H1 (cell line): Measurements from ENCODE around the gene AQP6. TPM values are rescaled to one million over a fixed set of nuclear protein-coding genes. Genes with fewer than 3 reads are reported as not detected.

ENCODE experiments used
- CTCF ChIA-PET: fragments of 300-600 bp; sonication (Branson Sonifier 250); formaldehyde crosslinking; loops from one replicate; lab custom pipeline; 2021; ENCODE audit not compliant: partially characterized antibody; lab: Charles Lee
- POLR2A ChIA-PET: fragments of 300-600 bp; sonication (Branson Sonifier 250); formaldehyde crosslinking; loops from one replicate; lab custom pipeline; 2021; ENCODE audit warnings: inconsistent platforms; ENCODE audit not compliant: partially characterized antibody; lab: Charles Lee
- DNase-seq, 2 experiments: peaks; one replicate each; pipeline versions ENCODE4 v3.0.0 to v3.0.0-alpha.2; 2010 to 2022; ENCODE audit warnings: low spot score in 2 of 2, low read depth in 1 of 2, mixed read lengths in 1 of 2
- FAIRE-seq: peaks from 2 replicates; lab custom pipeline; 2011; peaks lifted over from hg19 to GRCh38; lab: Jason Lieb, UNC
- H2AFZ ChIP-seq: 2 replicates; pipeline ENCODE4 v1.8.1; 2012; ENCODE audit warnings: low read length, inconsistent platforms
- H2AK5ac ChIP-seq: 2 replicates; pipeline ENCODE4 v1.6.1; 2013; ENCODE audit warnings: low read depth, low read length
- H2BK120ac ChIP-seq: replicated peaks from 2 replicates; pipeline ENCODE3; 2013; ENCODE audit warnings: low read depth, low read length, inconsistent platforms
- H2BK12ac ChIP-seq: 2 replicates; pipeline ENCODE4 v1.6.1; 2013; ENCODE audit warnings: low read depth, low read length
- H2BK15ac ChIP-seq: 2 replicates; pipeline ENCODE4 v1.6.1; 2013; ENCODE audit warnings: low read length
- H2BK20ac ChIP-seq: 2 replicates; pipeline ENCODE4 v1.6.1; 2013; ENCODE audit warnings: low read length
- H2BK5ac ChIP-seq: 2 replicates; pipeline ENCODE4 v1.6.1; 2013; ENCODE audit warnings: low read depth, low read length
- H3K14ac ChIP-seq: 2 replicates; pipeline ENCODE4 v1.6.1; 2013; ENCODE audit warnings: inconsistent platforms; ENCODE audit not compliant: insufficient read length
- H3K18ac ChIP-seq: 2 replicates; pipeline ENCODE4 v1.6.1; 2013; ENCODE audit warnings: low read length; ENCODE audit errors: extremely low read depth
- H3K23ac ChIP-seq: 2 replicates; pipeline ENCODE4 v1.6.1; 2013; ENCODE audit warnings: inconsistent platforms; ENCODE audit not compliant: insufficient read length
- H3K23me2 ChIP-seq: 2 replicates; pipeline ENCODE4 v1.6.1; 2013; ENCODE audit warnings: low read depth, low read length
- H3K27ac ChIP-seq: 2 replicates; pipeline ENCODE4 v1.6.1; 2011; ENCODE audit warnings: low read depth, low read length, inconsistent platforms
- H3K27me3 ChIP-seq, 4 experiments: replicated peaks in 1 of 4; 1 replicate in 1 of 4; 2 replicates in 3 of 4; pipeline versions ENCODE4 v1.6.1 to v1.8.1; 2011 to 2013; ENCODE audit warnings: low read length in 3 of 4, mild to moderate bottlenecking in 3 of 4, inconsistent platforms in 2 of 4, mixed read lengths in 2 of 4, moderate library complexity in 1 of 4; ENCODE audit not compliant: control insufficient read depth in 3 of 4, insufficient read depth in 3 of 4; ENCODE audit errors: extremely low read depth in 1 of 4
- H3K36me3 ChIP-seq, 4 experiments: 2 replicates each; pipeline versions ENCODE4 v1.6.1 to v1.8.1; 2011 to 2013; ENCODE audit warnings: mild to moderate bottlenecking in 4 of 4, low read length in 3 of 4, moderate library complexity in 2 of 4, control low read depth in 1 of 4, inconsistent platforms in 1 of 4; ENCODE audit not compliant: insufficient read depth in 4 of 4, control insufficient read depth in 2 of 4
- H3K4ac ChIP-seq: replicated peaks from 2 replicates; pipeline ENCODE3; 2013; ENCODE audit warnings: low read length, low read depth, mixed read lengths, inconsistent platforms; ENCODE audit not compliant: insufficient read length
- H3K4me1 ChIP-seq, 4 experiments: replicated peaks in 1 of 4; 1 replicate in 1 of 4; 2 replicates in 3 of 4; pipeline versions ENCODE4 v1.6.1 to v1.8.1; 2011 to 2013; ENCODE audit warnings: low read length in 3 of 4, inconsistent platforms in 2 of 4, mixed read lengths in 1 of 4; ENCODE audit not compliant: insufficient read depth in 4 of 4, control insufficient read depth in 3 of 4
- H3K4me2 ChIP-seq, 2 experiments: 2 replicates each; pipeline versions ENCODE4 v1.6.1 to v1.8.1; 2011 to 2013; ENCODE audit warnings: low read depth in 2 of 2, low read length in 2 of 2, control low read depth in 1 of 2, inconsistent platforms in 1 of 2, mild to moderate bottlenecking in 1 of 2; ENCODE audit not compliant: insufficient read depth in 1 of 2
- H3K4me3 ChIP-seq, 4 experiments: fragments of 200-600, 300-600 bp in 1 of 4; sonication (generic), shearing (Covaris generic), sonication (Bioruptor Twin) in 1 of 4; 2 replicates each; pipeline versions ENCODE4 v1.5.1 to v1.8.1; 2011 to 2016; ENCODE audit warnings: low read length in 4 of 4, low read depth in 3 of 4, control low read depth in 2 of 4, inconsistent platforms in 2 of 4, mild to moderate bottlenecking in 2 of 4, mixed read lengths in 1 of 4, moderate library complexity in 1 of 4; ENCODE audit not compliant: insufficient read depth in 2 of 4; ENCODE audit errors: extremely low read depth in 1 of 4
- H3K56ac ChIP-seq: replicated peaks from 2 replicates; pipeline ENCODE3; 2013; ENCODE audit warnings: low read depth, mild to moderate bottlenecking, mixed read lengths, low read length, inconsistent platforms; ENCODE audit not compliant: insufficient read length
- H3K79me1 ChIP-seq: 2 replicates; pipeline ENCODE4 v1.6.1; 2013; ENCODE audit warnings: low read depth, low read length, control low read depth
- H3K79me2 ChIP-seq, 2 experiments: 2 replicates each; pipeline versions ENCODE4 v1.6.1 to v1.8.1; 2012 to 2013; ENCODE audit warnings: low read length in 2 of 2, mild to moderate bottlenecking in 2 of 2, inconsistent platforms in 1 of 2; ENCODE audit not compliant: insufficient read depth in 2 of 2, control insufficient read depth in 1 of 2
- H3K9ac ChIP-seq, 4 experiments: replicated peaks in 1 of 4; 1 replicate in 1 of 4; 2 replicates in 3 of 4; pipeline versions ENCODE4 v1.6.1 to v1.8.1; 2011 to 2013; ENCODE audit warnings: low read depth in 3 of 4, low read length in 3 of 4, control low read depth in 2 of 4, mild to moderate bottlenecking in 2 of 4, moderate library complexity in 2 of 4, inconsistent platforms in 1 of 4; ENCODE audit errors: extremely low read depth in 1 of 4
- H3K9me3 ChIP-seq, 2 experiments: 2 replicates each; pipeline versions ENCODE4 v1.6.1 to v1.8.1; 2012 to 2013; ENCODE audit warnings: mild to moderate bottlenecking in 2 of 2, moderate library complexity in 2 of 2, control low read depth in 1 of 2, inconsistent platforms in 1 of 2, low read depth in 1 of 2, low read length in 1 of 2, mixed read lengths in 1 of 2; ENCODE audit not compliant: insufficient read depth in 2 of 2
- H4K20me1 ChIP-seq, 2 experiments: replicated peaks in 1 of 2; 2 replicates each; pipeline versions ENCODE3 to v1.8.1; 2011 to 2013; ENCODE audit warnings: inconsistent platforms in 2 of 2, low read length in 2 of 2, mild to moderate bottlenecking in 1 of 2; ENCODE audit not compliant: insufficient read depth in 2 of 2, control insufficient read depth in 1 of 2
- H4K5ac ChIP-seq: 2 replicates; pipeline ENCODE4 v1.6.1; 2013; ENCODE audit warnings: low read length, low read depth, mixed read lengths, inconsistent platforms; ENCODE audit not compliant: insufficient read length
- H4K8ac ChIP-seq: 2 replicates; pipeline ENCODE4 v1.8.0; 2013; ENCODE audit warnings: mild to moderate bottlenecking, moderate library complexity, low read length, inconsistent platforms; ENCODE audit not compliant: insufficient read depth; ENCODE audit errors: extremely low read depth
- H4K91ac ChIP-seq: replicated peaks from 2 replicates; pipeline ENCODE3; 2013; ENCODE audit warnings: low read length, mixed read lengths, inconsistent platforms; ENCODE audit not compliant: insufficient read length
- ASH2L ChIP-seq: fragments of 200-600, 300-600 bp; sonication (generic); IDR thresholded peaks from one replicate; pipeline ENCODE4 v1.7.1; 2017; ENCODE audit warnings: low read length
- BACH1 ChIP-seq: IDR thresholded peaks from 2 replicates; pipeline ENCODE4 v1.6.1; 2012; ENCODE audit warnings: low read length, improper control_type of control experiment
- CTBP2 ChIP-seq: IDR thresholded peaks from 2 replicates; pipeline ENCODE4 v1.7.0; 2011; ENCODE audit warnings: borderline replicate concordance, mild to moderate bottlenecking, moderate library complexity, mixed read lengths, low read length; ENCODE audit not compliant: insufficient read depth, insufficient read length
- EP300 ChIP-seq, 2 experiments: IDR thresholded peaks; 1 replicate in 1 of 2; 2 replicates in 1 of 2; pipeline ENCODE4 v1.6.1; 2011 to 2012; ENCODE audit warnings: low read depth in 2 of 2, low read length in 2 of 2, mild to moderate bottlenecking in 2 of 2, borderline replicate concordance in 1 of 2, inconsistent platforms in 1 of 2, moderate library complexity in 1 of 2
- FOSL1 ChIP-seq: IDR thresholded peaks from 2 replicates; pipeline ENCODE4 v1.6.1; 2011; ENCODE audit warnings: mild to moderate bottlenecking, low read depth, low read length, moderate library complexity; ENCODE audit not compliant: insufficient read depth
- GABPA ChIP-seq: IDR thresholded peaks from 2 replicates; pipeline ENCODE4 v1.6.1; 2011; ENCODE audit warnings: mild to moderate bottlenecking, low read length, moderate library complexity, borderline replicate concordance; ENCODE audit not compliant: insufficient read depth
- KDM5A ChIP-seq: fragments of 200-600 bp; IDR thresholded peaks from 2 replicates; pipeline ENCODE4 v1.7.1; 2012; ENCODE audit warnings: mild to moderate bottlenecking, low read length, inconsistent platforms, mixed read lengths
- MAX ChIP-seq: IDR thresholded peaks from 2 replicates; pipeline ENCODE4 v1.6.1; 2012; ENCODE audit warnings: inconsistent platforms
- POLR2A ChIP-seq, 2 experiments: IDR thresholded peaks; 1 replicate in 1 of 2; 2 replicates in 1 of 2; pipeline ENCODE4 v1.6.1; 2011; ENCODE audit warnings: low read depth in 2 of 2, low read length in 2 of 2, mild to moderate bottlenecking in 2 of 2; ENCODE audit errors: control extremely low read depth in 1 of 2
- RXRA ChIP-seq: IDR thresholded peaks from 2 replicates; pipeline ENCODE4 v1.6.1; 2011; ENCODE audit warnings: low read depth, mild to moderate bottlenecking, low read length, moderate library complexity; ENCODE audit not compliant: insufficient read depth
- SP1 ChIP-seq: IDR thresholded peaks from 2 replicates; pipeline ENCODE4 v1.6.1; 2011; ENCODE audit warnings: low read depth, low read length
- WGBS, 2 experiments: shearing (Covaris generic) in 1 of 2; methylation state at CpG; one replicate each; pipeline versions ENCODE4 v1.1.6 to v1.1.7; 2013 to 2015; ENCODE audit warnings: low lambda C conversion rate in 2 of 2, mixed read lengths in 2 of 2, inconsistent platforms in 1 of 2, low coverage in 1 of 2, missing lambda C conversion rate in 1 of 2; ENCODE audit not compliant: insufficient replicate concordance in 2 of 2, insufficient coverage in 1 of 2, insufficient read length in 1 of 2; ENCODE audit errors: extremely low coverage in 1 of 2, missing lambda C conversion rate in 1 of 2; 5-methylcytosine and 5-hydroxymethylcytosine counted together
- polyA plus RNA-seq, 7 experiments: library from polyadenylated mRNA; depleted of rRNA in 3 of 7; stranded (reverse) in 5 of 7; unstranded in 2 of 7; fragments of >200 nt in 5 of 7; fragments of 200-250 nt in 2 of 7; gene quantifications; 1 replicate in 5 of 7; 2 replicates in 1 of 7; 4 replicates in 1 of 7; pipeline versions ENCODE4 v1.2.1 to v1.2.3, GENCODE V29; 2011 to 2013; ENCODE audit warnings: missing spikeins in 2 of 7, mixed read lengths in 2 of 7
- total RNA-seq: library from RNA; stranded (reverse); fragmentation: NEBNext Ultra II Directional; extraction: Animal tissue kit (Norgen Biotek cat#: 25700); gene quantifications from 2 replicates; pipeline ENCODE4 v1.2.1, GENCODE V29; 2021

AQP6 gene
- total and polyA plus RNA-seq, 2 of the 8 experiments (the other 6 are each of a cell fraction or from before 2014, with no cell fraction given) = 0.03 to 0.17 TPM

GRCh38 chr12:49961993-49962764 is 10.6 kb upstream of the AQP6 start:
- Histone ChIP-seq H3K4me2 (peak overlapping the region; percentile 46 to 64), H4K91ac (peak overlapping the region; percentile 28)
- POLR2A ChIA-PET = interaction anchor here (1.2 kb wide), 1 partner anchor 16 kb away, joined by 4 read pairs; no protein-coding TSS in a partner anchor
- TF ChIP-seq SP1 (no peak), BACH1 (no peak), GABPA (0 out of 2 replicates have a peak, but pooled peaks have one; percentile 32), KDM5A (no peak), RXRA (no peak), FOSL1 (no peak), POLR2A (IDR thresholded peaks at IDR 0.05; ENCODE audit: control extremely low read depth in 1 of 2, low read depth in 2 of 2, low read length in 2 of 2) (no peak; a peak in 1 of 3 replicates), MAX (peak; percentile 60), CTBP2 (no peak), ASH2L (no peak), EP300 (IDR thresholded peaks at IDR 0.05; ENCODE audit: borderline replicate concordance in 1 of 2, low read depth in 2 of 2, low read length in 2 of 2) (no peak)

More at GRCh38 chr12:49961993-49962764, 10.6 kb upstream of the AQP6 start:
- Histone ChIP-seq H3K18ac (no peak overlapping the region), H3K4me3 (peak overlapping the region; percentile 16 to 46 (median 26); a peak in 6 of 8 replicates), H3K4me1 (peaks cover 4 to 22% (median 13%) of the 10 kb centered on the region in 4 experiments), H4K20me1 (no peaks in the 10 kb centered on the region), H3K56ac (no peak overlapping the region), H3K9me3 (no peaks in the 10 kb centered on the region), H3K4ac (no peak overlapping the region), H3K79me1 (no peaks in the 10 kb centered on the region), H3K79me2 (no peaks in the 10 kb centered on the region), H3K23me2 (peaks cover 6% of the 10 kb centered on the region; the same call in 1 of the 2 replicates), H3K27ac (no peak overlapping the region), H2AK5ac (peak overlapping the region; percentile 67; the same call in 1 of the 2 replicates), H3K36me3 (no peaks in the 10 kb centered on the region), H3K23ac (no peak overlapping the region), H2BK120ac (no peak overlapping the region), H3K27me3 (peaks cover 12 to 53% (median 38%) of the 10 kb centered on the region in 4 experiments), H3K14ac (no peak overlapping the region), H2BK15ac (0 out of 2 replicates have a peak overlapping the region, but pooled peaks have one; percentile 61), H2BK5ac (no peak overlapping the region; the same call in 1 of the 2 replicates), H3K9ac (no peak overlapping the region), H4K8ac (peak overlapping the region; percentile 69; the same call in 1 of the 2 replicates), H2BK12ac (peak overlapping the region; percentile 50; the same call in 1 of the 2 replicates), H2BK20ac (no peak overlapping the region), H4K5ac (no peak overlapping the region), H2AFZ (no peak overlapping the region; the same call in 1 of the 2 replicates)
- CTCF ChIA-PET = interaction anchor here (0.9 to 23.0 kb wide), 12 partner anchors 9 to 151 kb away, joined by 3 to 420 read pairs (median 16); partner anchors contain the start of genes AQP2 and ASIC1
- WGBS, 2 experiments = 46% methylated on average over 35 of the region's 37 CpGs; no CpG with 5 or more reads in 1 of the 2 experiments
- FAIRE-seq (no peak), DNase-seq (peak in 1 of 2 experiments; percentile 62)
